NCI-H2196 treated with DMSO at 0.1 percent for 48 hours (cell line): ENCODE results near the gene FCHSD2.

Source experiments
- DNase-seq: peaks from one replicate; lab custom pipeline; 2025; ENCODE audit not compliant: unreplicated experiment; lab: John Stamatoyannopoulos, UW

FCHSD2 gene

DNA sequence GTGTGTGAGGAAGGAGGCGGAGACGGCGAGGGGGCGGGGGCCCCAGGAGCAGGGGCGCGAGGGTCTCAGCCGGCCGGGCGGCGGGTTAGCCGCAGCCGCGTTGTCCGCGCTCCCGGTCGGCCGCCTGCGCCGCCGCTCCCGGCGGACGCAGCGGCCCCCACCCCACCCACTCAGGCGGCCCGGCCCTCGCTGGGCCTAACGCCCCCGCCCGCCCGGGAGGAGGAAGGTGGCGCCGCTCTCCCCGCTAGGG, at the start of gene FCHSD2:
TSS of gene FCHSD2 (minus strand) at position 191 of the 250 bp plus-strand sequence. CDS start 441 bp downstream, outside the sequence.
- no peak for DNase-seq

DNA sequence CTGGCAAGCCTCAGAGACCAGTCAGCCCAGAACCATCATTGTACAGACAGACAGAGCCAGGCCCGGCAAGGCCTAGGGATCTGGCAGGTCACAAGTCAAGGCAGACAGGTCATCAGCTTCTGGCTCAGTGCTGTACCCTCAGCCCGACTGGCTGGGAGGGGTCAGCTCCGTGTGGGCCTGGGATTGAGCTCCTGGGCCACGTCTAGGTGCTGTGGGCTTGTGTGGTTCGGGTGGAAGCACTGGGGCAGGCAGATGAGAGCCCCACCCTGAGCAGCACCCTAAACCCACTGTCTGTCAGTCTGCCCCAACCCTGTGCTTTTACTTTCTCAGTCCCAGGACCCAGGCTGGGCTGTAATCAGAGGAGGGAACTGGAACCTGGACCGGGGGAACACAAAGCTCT, 49.0 kb upstream of the FCHSD2 start:
- no peak for DNase-seq

DNA sequence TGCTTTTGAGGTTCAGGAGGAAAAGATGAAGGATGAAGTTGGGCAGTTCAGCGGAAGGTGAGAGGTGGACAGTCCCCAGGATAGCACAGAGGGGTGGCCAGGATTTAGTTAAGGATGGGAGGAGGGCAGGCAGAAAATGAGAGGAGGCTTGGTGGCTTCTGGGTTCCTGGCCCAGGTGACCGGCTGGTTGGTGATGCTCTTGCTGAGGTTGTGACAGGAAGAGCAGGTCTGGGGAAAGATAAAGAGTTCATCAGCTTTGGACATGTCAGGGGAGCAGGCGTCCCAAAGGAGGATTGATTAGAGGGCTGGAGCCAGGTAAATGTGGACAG, 48.4 kb upstream of the FCHSD2 start:
- no peak for DNase-seq

DNA sequence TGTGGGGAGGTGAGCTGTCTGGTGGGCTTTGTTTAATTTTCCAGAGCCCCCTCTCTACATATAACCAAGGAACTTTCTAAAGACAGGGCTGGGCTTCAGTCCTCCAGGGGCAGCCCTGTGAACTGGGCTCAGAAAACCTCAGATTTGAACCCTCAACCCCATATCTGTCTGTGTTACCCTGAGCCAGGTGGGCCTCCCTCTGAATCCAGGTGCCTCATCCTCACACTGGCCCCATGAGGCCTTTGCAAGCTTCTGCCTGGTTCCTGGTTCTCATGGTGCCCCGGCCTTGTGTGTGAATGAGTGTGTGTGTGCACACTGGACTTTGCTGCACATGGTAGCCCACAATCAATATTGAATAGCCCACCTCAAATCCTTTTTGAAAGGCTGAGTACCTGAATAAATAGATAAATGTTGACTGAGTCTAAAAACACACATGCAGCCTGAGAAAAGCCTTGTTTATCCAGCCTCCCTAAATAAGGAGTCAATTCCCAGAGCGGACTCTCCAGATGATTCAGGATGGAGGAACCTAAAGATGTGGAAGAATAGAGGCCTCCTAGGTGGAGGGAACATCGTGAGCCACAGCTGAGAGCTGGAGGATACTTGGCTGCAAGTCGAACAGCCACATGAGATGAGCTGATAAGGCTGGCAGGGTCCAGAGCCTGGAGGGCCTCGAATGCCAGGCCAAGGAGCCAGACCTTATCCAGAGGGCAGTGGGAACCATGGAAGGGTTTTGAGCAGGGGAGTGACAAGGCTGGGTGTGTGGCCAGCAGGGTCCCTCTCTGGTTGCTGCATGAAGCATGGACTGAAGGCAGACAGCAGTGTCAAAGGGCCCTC, 47.8 kb upstream of the FCHSD2 start:
- DNase-seq: no peak

DNA sequence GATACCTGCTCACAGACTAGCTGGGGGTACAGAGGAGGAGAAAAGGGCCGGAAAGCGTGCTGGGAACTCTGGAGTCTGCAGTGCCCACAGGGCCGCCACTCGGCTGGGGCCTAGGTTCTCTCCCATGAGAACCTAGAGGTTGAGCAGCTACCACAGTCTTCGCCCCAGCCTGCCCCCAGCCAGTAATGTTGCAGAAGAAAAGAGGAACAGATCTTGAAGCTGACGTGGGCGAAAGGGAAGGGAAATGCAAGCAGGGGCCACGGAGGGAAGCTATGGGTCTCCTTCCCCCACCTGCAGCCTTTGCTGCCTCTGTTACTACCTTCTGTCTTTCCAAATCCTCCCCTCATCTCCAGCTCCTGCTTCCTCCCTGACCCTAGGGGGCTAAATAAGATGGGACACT, 47.2 kb upstream of the FCHSD2 start:
- no peak for DNase-seq

DNA sequence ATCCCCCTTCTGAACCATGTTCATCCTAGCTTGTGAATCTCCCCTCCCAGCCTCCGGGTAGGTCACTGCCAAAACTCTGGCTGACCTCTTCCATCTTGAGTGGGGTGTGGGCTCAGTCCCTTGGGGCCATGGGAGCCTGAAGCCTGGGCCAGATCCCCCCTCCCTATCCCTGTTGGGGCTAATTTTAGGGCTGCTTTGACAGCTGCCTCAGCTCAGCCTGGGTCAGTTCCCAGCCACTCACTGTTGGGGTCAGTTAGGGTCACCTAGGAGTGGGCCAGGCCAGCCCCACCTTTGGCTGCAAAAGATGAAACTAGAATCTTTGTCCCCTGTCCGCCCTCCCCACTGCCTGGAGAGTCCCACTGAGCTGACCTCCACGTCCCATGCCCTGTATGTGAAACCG, 46.2 kb upstream of the FCHSD2 start:
- no peak for DNase-seq

DNA sequence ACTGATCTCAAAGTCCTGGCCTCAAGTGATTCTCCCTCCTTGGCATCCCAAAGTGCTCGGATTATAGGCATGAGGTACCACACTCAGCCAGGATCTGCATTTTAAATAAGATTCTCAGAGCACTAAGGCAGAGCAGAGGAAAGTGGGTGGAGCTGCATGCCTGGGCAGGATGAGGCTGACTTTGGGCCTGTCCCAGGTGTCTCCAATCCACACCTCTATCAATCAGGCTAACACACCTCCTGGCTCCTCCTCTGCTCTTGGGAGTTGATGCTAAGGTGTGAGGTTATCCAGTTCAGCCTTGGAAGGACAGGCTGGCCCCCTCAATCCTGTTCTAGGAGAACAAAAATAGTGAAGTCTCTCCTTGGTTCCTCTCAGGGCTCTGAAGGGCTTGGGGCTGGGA, 45.7 kb upstream of the FCHSD2 start:
- DNase-seq: no peak

DNA sequence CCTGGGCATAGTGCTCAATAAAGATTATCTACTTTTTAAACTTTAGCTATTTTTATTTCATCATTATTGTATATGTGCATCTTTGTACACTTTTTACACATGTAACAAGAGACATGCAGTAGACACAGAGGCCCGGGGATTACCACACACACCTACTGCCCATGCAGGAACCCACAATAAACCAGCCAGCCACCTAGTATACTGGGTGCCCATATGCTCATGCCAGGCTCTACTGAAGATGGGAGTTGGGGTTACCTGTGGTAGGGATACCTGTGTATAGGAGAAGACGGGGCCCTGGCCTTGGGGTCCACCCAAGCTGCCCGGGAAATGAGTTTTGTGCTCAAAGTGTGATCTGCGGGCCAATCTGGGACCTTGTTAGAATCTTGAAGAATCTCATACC, 44.8 kb upstream of the FCHSD2 start:
- no peak for DNase-seq

DNA sequence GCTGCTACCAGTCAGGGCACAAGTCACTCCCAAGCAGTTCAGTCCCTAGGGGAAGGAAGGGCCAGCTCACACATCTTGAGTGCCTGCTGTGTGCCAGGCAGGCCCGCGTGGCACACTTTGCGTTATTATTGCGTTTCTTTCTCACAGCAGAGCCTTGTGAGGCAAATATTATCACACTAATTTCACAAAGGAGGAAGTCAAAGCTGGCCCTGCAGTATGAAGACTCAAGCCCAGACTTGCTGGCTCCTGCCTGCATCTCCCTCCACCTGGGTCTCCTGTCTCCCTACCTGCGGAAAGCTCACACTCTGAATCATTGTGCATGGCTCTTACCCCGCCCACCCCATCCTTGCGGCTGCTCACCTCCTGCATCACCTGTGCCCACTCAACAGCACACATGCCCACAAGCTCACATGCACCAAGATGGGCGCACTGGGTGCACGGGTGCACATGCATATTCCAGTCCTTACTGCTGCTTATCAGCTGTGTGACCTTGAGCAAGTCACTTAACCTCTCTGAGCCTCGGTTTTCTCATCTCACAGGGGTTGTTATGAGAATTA, 44.3 kb upstream of the FCHSD2 start:
- no peak for DNase-seq

DNA sequence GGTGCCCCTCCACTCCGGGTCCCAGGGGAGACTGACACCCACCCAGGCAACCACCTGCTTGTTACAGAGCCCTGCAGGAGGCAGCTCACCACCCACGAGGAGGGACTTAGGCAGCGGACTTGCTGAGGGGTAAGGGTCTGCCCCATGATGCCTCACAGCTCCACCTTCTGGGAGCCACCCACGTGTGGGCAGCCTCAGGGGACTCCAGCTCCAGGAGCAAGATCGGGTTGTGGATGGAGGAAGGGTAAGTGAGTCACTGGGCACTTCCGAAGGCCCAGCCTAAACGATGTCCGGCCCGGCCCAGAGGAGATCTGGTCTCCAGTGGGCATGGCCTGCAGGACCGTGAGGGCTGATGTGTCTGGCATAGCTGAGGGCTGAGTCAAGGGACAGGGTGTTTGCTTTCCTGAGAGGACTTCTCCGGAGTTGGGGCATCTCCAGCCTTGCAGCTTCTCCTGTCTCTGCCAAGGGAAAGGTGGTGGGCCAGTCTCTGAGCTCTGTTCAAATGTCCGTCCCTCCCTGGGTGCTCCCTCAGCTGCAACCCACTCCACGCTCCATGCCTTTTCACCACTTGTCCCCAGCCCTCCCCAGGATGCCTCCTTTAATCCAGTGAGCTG, 43.7 kb upstream of the FCHSD2 start:
- no peak for DNase-seq

DNA sequence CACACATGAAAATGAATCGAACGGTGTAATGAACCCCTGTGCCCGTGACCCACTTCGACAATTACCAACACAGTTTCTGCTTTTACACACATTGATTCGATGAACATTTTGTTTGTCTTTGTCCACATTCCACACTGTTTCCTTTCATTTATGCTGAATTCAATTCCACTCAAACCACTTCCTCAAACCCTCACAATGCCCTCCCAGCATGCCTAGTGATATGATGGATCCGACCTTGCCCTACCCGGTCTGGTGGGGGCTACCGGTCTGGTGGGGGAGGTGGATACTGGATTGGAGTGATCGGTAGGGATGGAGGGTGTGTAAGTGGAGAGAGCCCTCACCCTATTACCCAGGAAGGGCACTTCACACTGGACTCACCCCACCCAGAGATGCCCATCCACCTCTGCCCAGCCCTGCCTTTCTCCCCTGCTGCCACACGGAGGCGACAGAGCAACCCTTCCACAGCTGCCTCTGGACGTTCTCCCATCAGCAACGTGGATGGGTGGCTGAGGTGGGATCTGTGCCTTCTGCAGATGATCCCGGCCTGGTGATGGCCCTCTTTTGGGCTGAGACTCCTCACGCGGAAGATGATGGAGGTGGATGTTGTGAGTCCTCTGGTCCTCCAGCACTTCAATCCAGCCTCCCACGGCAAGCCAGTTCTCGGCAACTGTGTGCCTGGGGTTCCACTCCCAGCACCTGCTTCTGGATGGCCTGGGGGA, 43.0 kb upstream of the FCHSD2 start:
- DNase-seq: peak; percentile 40

DNA sequence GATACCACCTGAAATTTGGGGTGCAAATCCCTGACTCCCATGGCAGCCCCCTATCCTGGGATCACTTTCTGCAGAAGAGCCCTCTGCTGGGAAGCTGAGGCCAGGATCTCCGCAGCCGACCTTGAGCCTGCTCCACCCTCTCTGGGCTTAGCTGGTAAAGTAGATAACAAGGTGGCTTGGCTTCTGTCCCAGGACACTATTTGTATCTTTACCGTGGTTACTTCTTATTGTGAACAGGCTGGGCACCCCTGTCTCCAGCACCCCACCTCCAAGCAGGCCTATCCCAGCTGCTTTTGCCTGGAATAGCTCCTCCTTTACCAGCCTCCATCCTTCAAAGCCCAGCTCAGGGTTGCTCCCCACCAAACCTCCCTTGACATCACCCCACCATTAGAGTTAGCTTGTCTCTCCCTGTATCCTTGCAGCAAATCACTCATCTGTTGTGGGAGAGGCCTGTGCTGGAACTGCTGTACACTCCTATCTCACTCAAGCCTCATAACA, 40.8 kb upstream of the FCHSD2 start:
- DNase-seq: no peak

DNA sequence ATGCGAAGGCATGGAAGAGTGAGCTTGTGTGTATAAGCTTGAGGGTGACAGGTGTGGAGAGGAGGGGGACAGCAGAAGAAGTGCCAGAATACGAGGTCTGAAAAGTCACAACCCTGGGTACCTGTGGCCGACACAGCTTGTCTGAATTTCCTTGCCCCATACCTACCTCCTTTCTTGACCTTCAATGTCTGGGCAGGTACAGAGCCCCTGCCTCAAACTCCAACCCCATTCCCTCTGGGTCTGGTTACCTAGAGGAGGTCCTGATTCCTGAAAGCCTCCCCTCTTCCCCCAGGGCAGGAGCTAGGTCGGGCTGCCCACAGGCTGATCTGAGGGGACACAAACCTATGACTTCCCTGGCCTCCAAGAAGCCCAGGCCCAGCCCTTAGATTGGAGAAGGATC, 36.6 kb upstream of the FCHSD2 start:
- DNase-seq: no peak

DNA sequence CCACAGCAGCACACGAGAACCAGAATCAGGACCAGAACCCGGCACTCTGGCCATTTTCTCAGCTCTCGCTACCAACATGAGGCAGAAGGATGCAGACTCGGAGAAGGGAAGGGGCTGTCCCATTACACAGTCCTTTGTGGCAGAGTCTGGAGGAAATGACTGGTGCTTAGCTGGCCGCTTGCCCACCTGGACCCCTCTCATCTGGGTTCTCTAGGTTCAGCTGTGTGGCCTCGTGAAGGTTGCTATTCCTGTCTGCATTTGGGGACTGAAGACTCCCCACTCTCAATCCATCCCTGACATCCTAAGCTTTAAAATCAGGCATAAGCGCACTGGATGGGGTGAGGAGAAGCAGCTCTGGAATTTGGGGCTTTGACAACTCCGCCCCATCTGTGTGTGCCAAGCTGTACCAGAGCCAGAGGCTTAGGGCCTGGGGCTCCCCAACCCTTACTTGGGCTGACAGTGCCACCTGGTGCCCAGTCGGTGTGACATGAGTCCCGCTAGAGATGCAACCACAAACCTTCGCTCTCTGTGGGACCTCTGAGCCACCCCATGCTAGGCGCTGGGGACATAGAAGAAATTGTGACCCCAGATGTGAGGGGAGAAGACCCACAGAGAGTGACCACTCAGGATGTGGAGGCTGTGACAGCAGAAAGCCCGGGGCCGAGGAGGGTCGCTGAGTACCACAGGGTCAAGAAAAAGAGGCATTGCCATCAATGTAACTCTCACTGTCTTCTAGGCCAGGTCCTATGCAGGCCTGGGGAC, 35.8 kb upstream of the FCHSD2 start:
- peak; percentile 28 for DNase-seq

DNA sequence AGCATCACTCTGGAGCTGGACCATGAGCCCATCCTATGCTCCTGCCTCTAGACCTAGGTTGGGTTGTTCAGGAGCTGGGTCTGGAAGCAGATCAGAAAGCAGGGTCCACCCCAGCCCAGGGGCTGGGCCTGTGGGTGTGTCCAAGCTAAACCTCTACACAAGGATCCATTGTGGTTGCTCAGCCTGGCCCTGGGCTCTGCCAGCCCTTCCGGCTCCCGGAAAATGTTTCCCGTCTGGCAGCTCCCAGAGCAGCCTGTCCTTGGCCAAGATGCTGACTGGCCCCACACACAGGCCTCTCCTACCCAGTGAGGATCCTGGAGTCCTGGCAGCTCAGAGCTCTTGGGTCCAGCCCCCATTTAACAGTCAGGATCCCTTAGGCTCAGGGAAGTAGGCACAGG, 35.3 kb upstream of the FCHSD2 start:
- no peak for DNase-seq

DNA sequence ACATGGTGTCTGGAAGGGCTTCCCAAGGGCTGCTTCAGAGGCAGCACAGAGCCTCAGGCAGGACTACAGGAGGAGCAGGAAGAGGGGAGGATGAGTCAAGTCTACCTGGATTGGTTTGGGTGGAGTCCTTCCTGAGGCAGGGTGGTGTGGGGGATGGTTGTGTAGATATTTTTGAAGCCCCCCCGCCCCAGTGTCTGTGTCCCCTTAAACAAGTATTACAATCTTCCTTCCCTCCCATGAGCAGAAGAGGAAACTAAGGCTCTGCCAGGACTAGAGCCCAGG, 34.7 kb upstream of the FCHSD2 start:
- DNase-seq: no peak

DNA sequence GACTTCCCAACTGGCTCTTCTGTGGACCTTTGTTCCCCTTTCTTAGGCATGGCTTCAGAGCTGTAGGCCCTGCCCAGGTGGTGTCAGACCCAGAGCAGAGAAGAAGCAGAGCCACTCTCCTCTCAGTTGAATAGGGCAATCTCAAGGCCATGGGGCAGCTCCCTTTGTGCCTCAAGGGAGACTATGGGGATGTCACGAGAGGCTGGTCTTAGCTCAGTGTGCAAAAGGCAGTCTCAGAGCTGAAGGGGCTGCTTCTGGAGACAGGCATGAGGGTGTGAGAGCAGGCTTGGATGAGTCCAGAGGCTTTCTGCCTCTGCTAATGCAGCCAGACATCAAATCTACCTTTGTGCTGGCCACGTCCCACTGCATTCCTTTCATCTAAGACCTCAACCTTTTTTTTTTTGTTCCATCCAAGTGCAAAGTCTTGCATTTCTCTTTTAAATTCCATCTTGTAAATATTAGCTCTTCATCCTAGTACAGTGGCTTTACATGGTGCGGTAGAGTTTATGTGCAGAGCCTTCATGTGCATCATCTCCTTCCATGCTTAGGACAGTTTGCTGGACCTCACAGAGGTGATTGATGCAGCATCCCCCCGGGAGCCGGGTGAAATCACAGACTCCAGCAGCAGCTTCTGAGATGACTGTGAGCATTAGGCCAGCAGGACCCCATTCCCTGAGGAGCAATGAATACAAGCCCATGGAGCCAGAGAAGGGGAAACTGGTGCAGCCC, 34.2 kb upstream of the FCHSD2 start:
- DNase-seq: no peak

DNA sequence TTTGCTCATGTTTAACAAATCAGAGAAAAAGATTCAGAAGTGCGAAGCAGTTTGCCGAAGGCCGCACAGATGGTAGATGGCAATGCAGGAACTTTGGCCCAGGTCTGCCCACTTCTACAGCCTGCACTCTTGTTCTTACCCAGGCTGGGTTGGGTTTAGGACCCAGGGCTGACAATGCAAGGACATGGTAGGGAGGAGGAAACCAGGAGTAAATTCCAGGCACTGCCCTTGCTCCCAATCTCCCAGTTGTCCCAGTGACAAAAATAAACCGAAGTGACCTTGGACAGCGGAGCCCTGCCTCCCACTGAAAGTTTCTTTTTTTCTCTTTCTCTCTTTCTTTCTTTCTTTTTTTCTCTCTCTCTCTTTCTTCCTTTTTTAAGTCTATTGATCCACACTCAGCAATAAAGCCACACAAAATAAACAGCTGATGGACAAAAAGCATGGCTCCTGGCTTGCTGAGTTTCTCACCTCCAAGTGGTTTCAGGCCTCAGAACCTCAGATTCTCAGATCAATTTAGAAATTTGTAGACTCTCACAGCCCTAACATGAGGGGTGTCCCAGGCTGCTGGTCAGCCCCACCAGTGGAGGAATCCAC, 33.5 kb upstream of the FCHSD2 start:
- DNase-seq: no peak

DNA sequence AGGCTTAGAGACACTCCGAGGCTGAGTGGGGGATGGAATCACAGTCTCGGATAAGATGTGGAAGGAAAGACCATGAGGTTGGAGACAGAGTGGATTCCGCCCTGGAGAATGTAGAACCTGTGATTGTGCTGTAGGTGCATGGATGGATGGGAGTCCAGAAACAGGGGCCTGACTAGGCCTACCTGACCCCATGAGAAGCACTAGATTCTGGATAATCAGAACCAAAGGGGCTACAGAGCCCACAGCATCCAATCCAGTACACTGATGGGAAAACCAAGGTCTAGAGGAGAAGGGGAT, 32.3 kb upstream of the FCHSD2 start:
- no peak for DNase-seq

DNA sequence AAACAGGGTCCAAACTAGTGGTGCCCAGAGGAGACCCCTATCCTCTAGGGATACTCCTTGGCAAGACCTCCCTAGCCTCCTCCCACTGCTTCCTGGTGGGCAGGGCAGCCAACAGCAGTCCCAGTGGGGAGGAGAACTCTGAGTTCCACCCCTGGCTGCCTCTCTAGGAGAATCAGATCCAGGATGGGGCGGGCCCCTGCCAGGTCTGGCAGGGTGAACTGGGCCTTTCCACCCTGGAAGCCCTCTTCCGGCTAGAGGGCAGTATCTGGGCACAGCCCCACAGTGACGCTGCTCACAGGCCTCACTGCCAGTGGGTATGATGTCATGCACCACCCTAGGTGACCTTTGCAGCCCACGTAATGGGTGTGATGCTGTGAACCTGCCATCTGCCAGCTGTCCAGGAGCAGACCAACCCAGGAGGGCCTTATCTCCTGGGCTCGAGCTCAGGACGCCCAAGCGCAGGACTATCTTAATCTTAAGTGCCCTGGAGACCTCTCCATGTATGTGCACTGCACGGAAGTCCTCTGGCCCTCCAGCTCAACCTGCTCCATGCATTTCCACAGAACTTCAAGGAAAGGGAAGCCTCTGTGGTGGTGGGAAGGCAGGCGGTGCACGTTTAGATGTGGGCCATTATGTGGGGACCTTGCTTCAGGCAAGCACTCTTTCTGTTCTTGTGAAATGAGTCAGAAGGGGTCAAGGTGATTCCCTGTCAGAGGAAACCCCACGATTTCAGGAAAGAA, 31.8 kb upstream of the FCHSD2 start:
- DNase-seq: no peak
